Smooth muscle cell of the brain vasculature (primary cell): ENCODE data around the gene MICAL2.
A peak's percentile ranks its signal among the peaks of the same experiment; 100 is the strongest.

Source experiments
- DNase-seq: peaks from one replicate; pipeline ENCODE4 v3.0.0-alpha.2; 2012; ENCODE audit warnings: low read depth, low spot score

MICAL2 gene

DNA sequence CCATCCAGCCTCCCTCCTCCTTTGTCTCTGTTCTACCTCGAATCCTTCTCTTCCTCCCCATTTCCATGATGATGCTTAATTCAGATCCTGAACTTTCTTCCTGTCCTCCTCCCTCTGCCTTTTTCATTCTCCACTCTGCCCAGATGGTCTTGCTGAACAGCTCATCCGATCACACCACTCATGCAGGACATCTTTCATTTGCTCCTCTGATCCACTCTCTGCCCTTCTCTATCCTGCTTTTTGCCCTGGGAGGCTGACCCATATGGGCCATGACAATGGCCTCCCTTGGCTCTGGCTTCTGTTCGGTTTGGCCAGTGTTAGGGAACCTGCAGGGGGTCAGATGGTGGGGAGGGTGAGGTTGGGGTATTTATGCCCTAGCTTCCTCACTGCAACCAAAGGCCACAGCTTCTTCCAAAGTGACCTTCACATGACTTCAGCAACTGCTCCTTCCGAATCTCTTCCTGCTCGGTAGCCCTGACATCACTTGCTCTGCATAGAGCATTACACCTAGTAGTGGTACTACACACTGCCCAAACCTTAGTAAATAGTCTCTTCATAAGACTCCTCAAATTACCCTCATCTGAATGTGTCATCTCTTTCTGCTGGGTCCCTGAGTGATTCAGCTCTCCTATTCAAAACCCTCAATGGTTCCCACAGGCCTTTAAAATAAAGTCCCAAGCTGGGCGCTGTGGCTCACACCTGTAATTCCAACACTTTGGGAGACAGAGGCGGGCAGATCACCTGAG, 32.7 kb upstream of the MICAL2 start:
- DNase-seq = no peak

DNA sequence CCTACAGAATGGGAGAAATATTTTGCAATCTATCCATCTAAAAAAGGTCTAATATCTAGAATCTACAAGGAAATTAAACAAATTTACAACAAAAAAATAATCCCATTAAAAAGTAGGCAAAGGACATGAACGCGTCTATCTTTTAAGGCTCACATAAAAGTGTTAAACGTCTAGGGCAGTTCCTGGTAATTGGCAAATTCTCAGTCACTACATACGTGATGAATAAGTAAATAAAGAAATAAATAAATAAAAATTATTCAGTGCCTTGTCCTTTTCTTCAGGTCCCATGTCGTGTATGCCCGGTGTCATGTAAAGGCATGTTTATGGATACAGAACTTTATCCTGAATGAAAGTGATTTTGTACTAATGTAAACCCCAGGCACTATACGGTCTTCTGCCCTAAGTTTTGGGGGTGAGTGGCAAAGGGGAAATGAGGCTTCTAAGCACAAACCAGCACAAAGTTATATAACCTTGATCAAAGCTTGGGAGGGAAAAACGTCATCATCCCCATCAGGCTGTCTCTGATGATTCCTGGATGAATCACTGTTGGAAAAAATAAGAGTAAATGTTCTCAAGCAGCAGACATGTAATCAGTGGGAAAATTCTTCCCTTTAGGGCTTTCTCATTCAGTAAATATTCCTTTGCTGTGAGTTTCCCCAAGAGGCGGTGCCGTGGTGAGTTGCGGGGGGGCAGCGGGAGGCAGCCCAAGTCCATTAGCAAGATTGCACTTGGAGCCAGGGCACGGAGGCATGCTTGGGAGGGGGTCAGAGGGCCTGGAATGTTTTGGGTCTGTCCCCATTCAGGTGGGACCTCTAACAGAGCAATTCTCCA, 30.4 kb upstream of the MICAL2 start:
- DNase-seq = peak; percentile 90

DNA sequence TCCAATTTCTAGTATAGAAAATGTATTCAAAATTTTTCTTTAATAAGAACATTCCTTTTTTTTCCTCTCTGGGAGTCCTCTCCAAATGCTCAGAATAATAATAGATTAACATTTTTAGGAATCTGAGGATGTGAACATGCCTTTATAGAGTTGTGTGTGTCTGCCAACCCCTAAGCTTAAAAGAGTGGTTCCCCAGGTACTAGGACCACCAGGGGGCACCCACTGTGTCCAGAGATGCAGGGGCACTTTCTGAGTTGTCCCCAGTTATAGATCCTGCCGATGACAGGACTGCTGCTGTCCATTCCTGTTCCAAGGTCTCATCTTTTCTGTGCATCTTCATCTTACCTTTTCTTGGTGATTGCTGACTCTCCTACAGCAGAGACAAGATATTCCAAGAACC, 27.0 kb upstream of the MICAL2 start:
- no peak for DNase-seq

DNA sequence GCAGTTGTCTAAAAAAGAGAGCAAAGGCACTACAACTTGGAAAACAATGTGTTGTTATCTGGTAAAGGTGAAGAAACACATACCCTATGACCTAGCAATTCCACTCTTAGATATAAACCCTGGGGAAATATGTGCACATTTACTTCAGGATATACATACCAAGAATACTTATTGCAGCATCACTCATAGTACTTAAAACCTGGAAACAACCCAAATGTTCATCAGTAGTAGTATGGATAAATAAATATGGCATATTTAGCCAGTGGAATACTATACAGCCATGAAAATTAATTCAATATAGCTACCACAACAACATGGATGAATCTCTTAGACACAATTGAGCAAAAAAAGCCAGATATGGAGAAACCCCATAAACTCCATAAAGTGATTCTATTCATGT, 26.1 kb upstream of the MICAL2 start:
- DNase-seq = no peak

DNA sequence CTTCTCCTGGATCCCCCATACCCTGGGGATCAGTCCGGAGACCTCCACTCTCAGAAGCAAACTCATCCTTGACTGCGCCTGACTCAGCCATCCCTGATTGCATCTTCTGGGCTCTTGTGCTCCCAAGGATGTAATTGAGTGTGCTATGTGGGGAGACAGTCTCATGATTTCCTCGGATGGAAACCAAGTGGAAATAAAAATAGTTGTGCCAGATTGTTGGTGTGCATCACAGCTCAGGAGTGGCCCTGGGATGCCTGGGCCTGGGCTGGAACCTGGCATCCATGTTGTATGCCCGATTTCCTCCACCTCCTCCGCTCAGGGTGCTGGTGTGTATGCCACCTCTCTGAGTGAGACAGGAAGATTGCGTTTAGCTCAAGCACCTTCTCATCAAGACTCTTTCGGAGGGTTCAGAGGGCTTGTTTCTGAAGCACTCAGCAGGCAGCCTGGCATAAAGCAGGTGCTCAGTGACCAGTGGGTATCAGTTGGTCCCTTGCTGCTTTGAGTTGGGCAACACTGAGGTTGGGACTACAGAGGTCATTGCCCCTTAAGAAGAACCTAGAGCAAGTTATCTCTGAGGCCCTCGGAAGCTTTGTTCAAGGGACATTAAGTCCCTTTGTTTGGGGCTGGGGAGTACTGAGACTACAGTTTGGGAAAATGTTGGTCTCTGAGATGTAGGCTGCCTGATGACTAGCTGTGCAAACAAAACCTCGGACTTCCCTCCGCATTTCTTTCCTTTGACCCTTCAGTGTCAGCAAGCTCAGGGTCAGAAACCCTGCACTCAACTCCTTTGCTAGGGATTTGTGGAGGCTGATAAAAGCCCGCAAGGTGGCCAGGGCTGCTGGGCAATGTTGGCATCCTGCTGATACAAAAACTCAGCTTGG, 24.8 kb upstream of the MICAL2 start:
- no peak for DNase-seq

DNA sequence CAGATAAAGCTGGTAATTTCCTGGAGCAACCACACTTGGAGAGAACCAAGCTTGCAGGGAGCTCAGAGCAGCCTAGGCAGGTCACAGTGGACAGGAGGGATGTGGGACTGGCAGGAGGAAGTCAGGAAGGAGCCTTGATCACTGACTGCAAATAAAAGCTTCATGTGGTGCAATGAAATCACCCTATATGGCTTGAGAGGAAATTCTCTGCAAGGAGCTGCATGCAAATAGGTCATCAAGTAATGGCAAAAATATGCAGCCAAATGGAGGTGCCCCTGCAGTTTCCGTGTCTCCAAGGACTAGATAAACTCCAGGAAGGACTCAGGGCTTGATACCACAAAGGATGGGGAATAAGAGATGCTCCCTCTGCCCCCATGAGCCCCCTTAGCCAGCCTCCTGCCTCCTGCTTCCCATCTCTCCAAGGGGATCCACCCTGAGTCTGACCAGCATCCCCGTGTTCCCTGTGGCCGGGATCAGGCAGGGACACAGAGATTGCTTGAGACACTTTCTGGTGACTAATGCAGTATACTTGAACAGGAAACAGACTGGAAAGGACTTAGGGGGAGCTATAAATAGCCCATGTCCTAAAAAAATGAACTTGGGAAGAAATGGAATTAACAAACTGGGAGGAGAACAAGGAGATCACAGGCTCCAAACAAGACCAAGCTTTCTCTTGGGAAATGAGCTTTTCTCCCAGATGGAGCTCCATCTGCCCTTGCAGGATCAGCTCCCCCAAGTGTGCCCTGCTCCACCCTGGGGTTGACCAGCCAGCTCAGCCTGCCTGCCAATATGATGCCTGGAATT, 23.9 kb upstream of the MICAL2 start:
- DNase-seq = no peak

DNA sequence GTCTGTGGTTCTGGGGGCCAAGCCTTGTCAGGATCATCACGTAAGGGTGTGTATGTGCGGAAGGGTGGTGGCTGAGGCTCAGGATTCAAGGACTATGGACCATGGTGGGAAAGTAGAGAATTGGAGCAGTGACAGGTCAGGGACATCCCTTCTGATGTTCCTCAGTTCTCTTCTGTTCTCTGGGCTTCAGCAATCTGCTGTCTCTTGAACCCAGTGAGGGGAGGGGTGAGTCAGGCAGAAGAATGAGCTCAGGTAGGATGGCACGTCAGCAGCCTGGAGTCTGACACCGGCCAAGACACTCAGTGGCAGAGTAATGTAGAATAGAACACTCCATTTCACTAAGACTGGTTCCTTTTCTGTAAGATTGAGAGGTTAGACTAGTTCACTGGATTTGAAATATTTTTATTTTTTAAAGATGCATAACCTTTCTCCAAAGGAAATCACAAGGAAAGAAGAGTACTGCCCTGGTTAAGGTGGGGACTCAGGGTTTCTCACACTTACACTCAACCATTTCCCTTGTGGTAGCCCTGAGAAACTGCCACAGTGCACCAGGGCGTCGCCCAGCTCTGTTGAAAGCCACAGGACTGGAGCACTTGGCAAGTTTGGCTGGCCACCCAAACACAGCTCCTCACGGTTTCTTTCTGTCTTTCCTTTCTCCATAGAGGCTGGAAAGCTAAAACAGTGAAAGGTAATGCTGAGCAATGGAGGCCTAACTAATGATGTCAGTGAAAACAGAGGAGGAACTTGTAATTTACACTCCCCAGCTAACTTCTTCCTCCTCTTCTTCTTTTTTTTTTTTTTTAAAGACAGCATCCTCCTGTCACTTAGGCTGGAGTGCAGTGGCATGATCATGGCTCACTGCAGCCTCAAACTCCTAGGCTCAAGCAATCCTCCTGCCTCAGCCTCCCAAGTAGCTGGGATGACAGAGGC, 23.1 kb upstream of the MICAL2 start:
- DNase-seq = no peak

DNA sequence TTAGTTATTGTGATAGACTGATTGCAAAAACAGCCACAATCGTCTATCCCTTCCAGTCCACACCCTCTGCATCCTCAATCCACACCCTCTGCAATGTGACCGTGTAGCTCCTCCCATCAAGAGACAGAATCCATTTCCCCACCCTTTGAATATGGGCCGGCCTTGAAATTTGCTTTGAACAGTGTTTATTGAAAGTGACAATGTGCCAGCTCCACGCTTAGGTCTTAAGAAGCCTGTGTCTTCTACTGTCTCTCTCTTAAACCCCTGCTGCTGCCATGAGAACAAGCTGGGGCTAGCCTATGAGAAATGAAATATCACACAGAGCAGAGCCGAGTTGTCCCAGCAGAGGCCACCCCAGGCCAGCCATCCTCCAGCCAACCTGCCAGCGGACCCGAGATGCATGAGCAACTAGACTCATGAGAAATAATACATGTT, 22.3 kb upstream of the MICAL2 start:
- no peak for DNase-seq

DNA sequence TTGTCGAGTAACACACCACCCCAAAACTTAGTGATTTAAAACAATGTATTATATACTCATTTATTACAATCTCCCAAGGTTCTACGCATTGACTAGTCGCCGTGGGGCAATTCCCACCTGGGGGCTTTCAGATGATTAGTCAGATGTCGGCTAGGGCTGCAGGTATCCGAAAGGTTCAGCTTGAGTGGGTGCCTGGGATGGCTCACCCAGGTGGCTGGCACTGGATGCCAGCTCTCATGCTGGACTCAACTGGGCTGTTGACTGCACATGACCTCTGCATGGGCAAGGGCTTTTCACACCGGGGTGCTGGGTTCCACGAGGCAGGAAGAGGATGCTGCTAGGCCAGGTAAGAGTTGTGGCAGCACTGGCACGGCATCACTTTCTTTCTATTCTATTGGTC, 21.9 kb upstream of the MICAL2 start:
- DNase-seq = no peak

DNA sequence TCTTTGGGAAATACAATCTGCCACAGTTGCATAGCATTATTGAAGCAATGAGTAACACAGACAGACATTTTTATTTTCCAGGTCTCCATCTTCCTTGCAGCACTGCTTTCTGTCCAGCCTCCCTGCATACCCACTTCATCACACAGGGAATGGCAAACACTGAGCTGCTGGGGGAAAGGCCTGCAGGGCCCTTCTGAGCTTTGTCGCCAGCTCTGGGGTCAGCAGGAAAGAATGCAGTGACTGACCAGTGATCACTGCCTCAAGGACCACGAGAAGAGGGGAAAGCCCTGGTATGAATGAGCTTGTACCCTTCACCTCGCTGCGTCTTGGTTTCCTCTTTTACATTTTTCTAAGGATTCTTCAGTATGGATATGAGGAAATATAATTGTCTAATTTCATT, 21.3 kb upstream of the MICAL2 start:
- no peak for DNase-seq

DNA sequence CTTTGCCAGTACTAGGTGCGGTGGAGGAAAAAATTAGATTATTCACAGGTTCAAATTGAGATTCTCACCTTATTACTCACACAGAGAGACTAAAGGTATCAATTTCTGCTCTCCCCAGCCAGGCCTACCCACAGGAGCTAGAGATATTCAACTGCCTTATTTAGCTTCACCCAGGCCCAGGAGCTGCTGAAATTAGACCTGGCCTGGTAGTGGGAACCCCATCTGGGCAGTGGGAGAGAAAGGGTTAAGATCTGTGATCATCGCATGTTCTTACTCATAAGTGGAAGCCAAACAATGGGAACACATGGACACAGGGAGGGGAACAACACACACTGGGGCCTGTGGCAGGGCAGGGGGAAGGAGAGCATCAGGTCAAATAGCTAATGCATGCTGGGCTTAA, 20.9 kb upstream of the MICAL2 start:
- no peak for DNase-seq

DNA sequence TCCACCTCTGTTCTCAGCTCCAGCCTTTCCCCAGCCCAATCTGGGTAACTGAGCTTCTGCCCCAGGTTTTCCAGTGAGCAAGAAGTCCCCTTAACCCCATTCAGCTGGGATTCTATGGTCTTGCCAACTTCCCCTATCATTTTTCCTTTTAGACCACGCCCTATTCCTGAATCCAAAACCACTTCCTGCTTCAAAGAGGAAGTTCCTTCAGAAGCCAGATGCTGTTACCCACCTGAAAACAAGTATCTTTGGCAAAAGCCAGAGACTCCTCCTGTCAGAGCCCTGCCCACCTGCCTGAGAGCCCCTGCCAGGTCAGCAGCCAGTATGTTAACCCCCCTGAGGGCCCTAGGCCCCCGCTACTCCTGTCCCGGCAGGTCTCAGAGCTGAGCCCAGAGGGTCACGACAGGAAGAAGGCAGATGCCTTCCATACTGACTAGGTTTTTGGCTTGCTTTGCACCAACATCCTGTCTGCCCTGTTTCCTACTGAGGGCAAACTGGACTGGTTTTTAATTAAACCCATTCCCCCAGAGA, 20.3 kb upstream of the MICAL2 start:
- no peak for DNase-seq

DNA sequence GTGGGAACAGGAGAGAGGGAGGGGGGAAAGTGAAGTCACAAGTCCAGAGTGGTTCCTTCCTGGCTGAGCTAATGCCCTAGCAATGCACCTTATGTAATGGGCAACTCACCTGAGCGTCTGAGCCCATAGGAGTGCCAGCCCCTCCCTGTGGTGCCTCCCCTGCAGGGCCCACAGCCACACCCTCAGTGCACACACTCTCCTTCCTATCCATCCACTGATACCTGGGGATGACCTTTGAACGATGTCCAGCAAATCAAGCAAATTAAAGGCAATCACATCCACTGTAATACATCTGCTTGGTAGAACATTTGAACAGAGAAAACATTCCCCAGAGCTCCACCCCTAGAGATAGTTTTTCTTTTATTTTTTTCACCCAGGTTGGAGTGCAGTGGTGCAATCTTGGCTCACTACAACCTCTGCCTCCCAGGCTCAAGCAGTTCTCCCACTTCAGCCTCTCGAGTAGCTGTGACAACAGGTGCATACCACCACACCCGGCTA, 19.6 kb upstream of the MICAL2 start:
- DNase-seq = no peak

DNA sequence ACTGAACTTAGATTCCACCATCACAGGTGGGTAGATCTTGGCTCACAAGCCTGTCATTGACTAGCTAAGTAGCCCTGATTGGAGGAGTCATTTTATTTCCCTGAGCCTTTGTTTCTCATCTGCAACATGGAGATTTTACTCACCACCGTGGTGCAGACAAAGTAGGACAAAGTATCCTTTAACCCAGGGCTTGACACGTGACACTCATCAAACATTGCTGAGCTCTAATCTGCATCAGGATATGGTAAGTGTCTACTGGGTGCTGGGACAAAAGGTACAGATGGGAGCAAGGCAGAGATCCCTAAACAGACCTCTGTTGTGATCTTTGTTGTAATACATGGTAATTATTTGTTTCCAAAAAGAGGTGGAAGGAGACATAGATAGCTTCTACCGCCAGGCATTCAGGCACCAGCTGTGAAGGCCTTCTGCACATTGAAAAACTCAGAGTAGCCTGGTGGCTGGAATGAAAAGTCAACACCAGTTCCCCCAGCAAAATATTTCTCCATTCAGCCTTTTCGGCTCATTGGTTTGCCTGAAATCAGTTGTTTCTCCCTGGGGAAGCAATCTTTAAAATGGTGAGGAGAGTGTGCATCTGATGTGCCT, 18.3 kb upstream of the MICAL2 start:
- DNase-seq = no peak

DNA sequence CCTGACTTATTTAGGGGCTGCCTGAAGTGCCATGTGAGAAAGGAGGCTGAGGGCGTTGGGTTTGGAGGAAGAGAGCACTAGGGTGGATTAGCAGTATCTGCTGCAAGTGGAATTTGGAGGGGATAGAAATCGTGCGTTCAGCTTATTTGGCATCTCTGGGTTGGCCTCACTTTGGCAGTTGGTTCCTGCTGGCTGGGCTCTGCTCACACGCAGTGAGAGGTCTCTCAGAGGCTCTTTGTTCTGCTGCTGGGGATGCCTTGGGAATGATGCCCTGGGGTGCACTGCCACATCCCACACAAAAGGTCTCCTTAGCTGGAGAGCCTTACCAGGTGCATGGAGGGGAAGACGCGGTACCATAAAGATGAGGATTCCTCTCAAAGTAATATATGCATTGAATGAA, 17.7 kb upstream of the MICAL2 start:
- DNase-seq = no peak

DNA sequence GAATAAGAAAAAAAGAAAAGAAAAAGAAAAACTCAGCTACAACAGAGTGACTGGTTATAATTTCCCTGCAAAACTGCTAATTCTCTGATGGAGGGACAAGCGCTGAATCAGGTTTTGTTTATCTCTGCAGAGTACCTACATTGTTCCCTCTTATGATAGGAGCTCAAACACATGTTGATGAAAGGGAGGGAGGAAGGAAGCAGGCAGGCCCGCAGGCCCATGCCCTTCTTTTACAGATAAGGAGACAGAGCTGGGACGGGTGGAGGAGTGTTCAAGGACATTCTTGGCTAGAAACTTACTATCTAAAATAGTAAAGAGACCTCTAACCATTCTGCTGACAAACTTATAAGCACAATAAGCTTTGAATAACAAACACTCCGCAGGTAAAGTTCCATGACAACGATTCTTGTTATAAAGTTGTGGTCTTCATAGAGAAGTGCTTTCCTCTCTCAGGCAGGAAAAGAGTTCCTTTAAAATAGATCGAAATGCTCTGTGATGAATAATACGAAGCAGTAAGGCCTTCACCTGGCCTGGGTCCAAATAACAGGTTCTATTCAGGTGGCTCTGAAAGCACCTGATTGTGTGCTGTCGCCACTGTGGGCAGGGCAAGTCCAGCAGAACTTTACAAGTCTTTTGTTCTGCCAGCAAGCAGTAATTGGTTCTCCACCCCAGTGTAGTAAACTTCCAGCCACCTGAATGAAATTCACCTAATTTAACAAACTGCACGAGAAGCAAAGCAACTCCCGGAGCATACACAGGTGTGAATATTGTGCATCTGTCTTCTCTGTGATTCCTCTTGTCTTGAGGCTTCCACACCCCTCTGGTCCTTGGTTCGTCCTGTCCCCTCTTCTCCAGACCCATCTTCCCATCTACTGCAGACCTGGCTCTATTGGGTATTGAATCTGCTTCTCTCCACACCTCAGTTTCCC, 15.3 kb upstream of the MICAL2 start:
- DNase-seq = no peak

DNA sequence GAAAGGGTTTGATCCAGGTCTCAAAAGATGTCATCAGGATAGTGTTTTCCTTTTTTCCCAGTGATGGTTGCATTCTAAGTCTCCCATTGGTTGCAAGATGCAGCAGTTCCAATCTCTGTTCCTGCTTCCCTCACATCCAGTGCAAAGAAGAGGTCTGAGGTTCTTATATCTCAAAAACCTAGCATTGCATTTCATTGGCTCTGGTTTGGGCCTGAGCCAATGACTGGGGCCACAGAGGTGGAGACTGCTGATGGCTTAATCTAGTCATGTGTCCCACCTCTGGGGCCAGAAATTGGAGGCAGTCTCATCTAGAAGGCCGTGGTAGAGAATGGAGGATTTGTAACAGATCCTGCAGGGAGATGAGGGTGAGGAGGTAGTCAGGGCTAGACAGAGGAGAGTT, 13.2 kb upstream of the MICAL2 start:
- DNase-seq = no peak

DNA sequence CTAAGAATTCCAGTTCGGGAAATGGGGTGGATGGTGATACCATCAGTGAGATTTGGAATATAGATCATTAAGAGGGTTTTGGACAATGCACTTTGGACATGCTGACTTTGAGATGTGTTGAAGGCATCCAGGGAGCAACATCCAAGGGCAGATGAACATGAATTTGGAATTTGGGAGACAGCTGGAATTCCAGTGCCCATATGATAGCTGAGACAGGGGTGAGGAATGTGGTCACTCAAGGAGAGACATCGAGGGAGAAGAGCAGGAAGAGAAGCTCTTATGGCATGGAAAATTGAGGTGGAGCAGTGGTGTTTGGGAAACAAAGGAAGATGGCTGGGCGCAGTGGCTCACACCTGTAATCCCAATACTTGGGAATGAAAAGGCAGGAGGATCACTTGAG, 11.8 kb upstream of the MICAL2 start:
- DNase-seq = no peak
